GM19238 (cell line): ENCODE data around the gene KLF11.

Experiments
- DNase-seq: peaks from one replicate; pipeline ENCODE4 v3.0.0; 2011; ENCODE audit warnings: low spot score; ENCODE audit not compliant: insufficient read length

Gene KLF11

GRCh38 chr2:10063566-10063965 is 20.2 kb downstream of the KLF11 start:
- no peak for DNase-seq

- DNase-seq = no peak
Measured at GRCh38 chr2:10064932-10065772, 21.8 kb downstream of the KLF11 start.

GRCh38 chr2:10065773-10066055 is 22.4 kb downstream of the KLF11 start:
- DNase-seq = no peak

GRCh38 chr2:10067330-10067729 is 24.0 kb downstream of the KLF11 start:
- DNase-seq = no peak

GRCh38 chr2:10067881-10068280 is 24.5 kb downstream of the KLF11 start:
- DNase-seq = no peak

- no peak for DNase-seq
Measured at GRCh38 chr2:10071176-10071575, 27.8 kb downstream of the KLF11 start.

GRCh38 chr2:10071595-10071994 is 28.2 kb downstream of the KLF11 start:
- DNase-seq = no peak

- DNase-seq = peak; percentile 88
Measured at GRCh38 chr2:10072656-10073480, 29.5 kb downstream of the KLF11 start.

- DNase-seq = no peak
Measured at GRCh38 chr2:10073706-10074105, 30.4 kb downstream of the KLF11 start.

GRCh38 chr2:10075101-10075500 is 31.8 kb downstream of the KLF11 start:
- no peak for DNase-seq

GRCh38 chr2:10075571-10076209 is 32.3 kb downstream of the KLF11 start:
- no peak for DNase-seq

- no peak for DNase-seq
Measured at GRCh38 chr2:10076511-10076910, 33.2 kb downstream of the KLF11 start.

GRCh38 chr2:10076988-10077527 is 33.7 kb downstream of the KLF11 start:
- DNase-seq = no peak

GRCh38 chr2:10078001-10078400 is 34.7 kb downstream of the KLF11 start:
- DNase-seq = no peak

GRCh38 chr2:10078704-10079265 is 35.4 kb downstream of the KLF11 start:
- no peak for DNase-seq

GRCh38 chr2:10079266-10079869 is 36.0 kb downstream of the KLF11 start:
- no peak for DNase-seq

GRCh38 chr2:10079870-10080535 is 36.7 kb downstream of the KLF11 start, which contains the start of gene CYS1:
Gene CYS1 (minus strand): TSS chr2:10080411. CDS start chr2:10080223, 188 bp downstream.
- DNase-seq = peak; percentile 74

GRCh38 chr2:10080536-10081304 is 37.4 kb downstream of the KLF11 start:
- peak; percentile 66 for DNase-seq

- DNase-seq = no peak
Measured at GRCh38 chr2:10083046-10083445, 39.7 kb downstream of the KLF11 start.
